GM12878 (cell line): Measurements from ENCODE around the gene DMD. TPM values are rescaled to one million over a fixed set of nuclear protein-coding genes. Genes with fewer than 3 reads are reported as not detected.

ENCODE experiments used
- ATAC-seq: fragments of 200-7000 bp; cut with Tn5 transposase; 3 replicates; pipeline ENCODE4 v1.9.1; 2020; ENCODE audit warnings: mild to moderate bottlenecking, moderate library complexity
- BruUV-seq: library from RNA; stranded (reverse); fragments of 400-500 nt; replicated peaks from 2 replicates; lab custom pipeline; 2021; lab: Mats Ljungman, UMichigan
- CTCF ChIA-PET: fragments of 300-600 bp; sonication (Branson Sonifier 250); formaldehyde crosslinking; extraction: SDS; loops from one replicate; lab custom pipeline; 2021; ENCODE audit warnings: inconsistent platforms; lab: Yijun Ruan, JAX
- POLR2A ChIA-PET: fragments of 350-600 bp; formaldehyde crosslinking; extraction: SDS; loops from one replicate; lab custom pipeline; 2021; ENCODE audit warnings: inconsistent platforms; lab: Charles Lee
- RAD21 ChIA-PET: fragments of 300-600 bp; sonication (Branson Sonifier 250); formaldehyde crosslinking; loops from one replicate; lab custom pipeline; 2023; ENCODE audit warnings: antibody characterized with exemption; ENCODE audit not compliant: unreplicated experiment; lab: Charles Lee
- SMC1A ChIA-PET: fragments of 300-600 bp; sonication (Branson Sonifier 250); formaldehyde crosslinking; loops from one replicate; lab custom pipeline; 2023; ENCODE audit not compliant: unreplicated experiment, uncharacterized antibody; lab: Charles Lee
- DNase-seq: peaks from one replicate; pipeline ENCODE4 v3.0.0-alpha.2; 2011; ENCODE audit warnings: low read depth, low spot score
- FAIRE-seq: peaks from 3 replicates; lab custom pipeline; 2011; peaks lifted over from hg19 to GRCh38; lab: Jason Lieb, UNC
- H2AFZ ChIP-seq: 2 replicates; pipeline ENCODE4 v1.6.0; 2011; ENCODE audit warnings: low read depth, low read length, control low read depth; ENCODE audit not compliant: control insufficient read depth
- H3K27ac ChIP-seq: 2 replicates; pipeline ENCODE4 v1.5.1; 2011; ENCODE audit warnings: control low read depth; ENCODE audit not compliant: control insufficient read depth, insufficient read depth
- H3K27me3 ChIP-seq, 2 experiments: replicated peaks in 1 of 2; 2 replicates each; pipeline versions ENCODE4 v1.6.0 to v1.6.1; 2011; ENCODE audit warnings: low read length in 1 of 2; ENCODE audit not compliant: control insufficient read depth in 2 of 2, insufficient read depth in 2 of 2
- H3K36me3 ChIP-seq, 2 experiments: 2 replicates each; pipeline ENCODE4 v1.5.1; 2011; ENCODE audit warnings: low read length in 1 of 2; ENCODE audit not compliant: control insufficient read depth in 2 of 2, insufficient read depth in 2 of 2
- H3K4me1 ChIP-seq: 2 replicates; pipeline ENCODE4 v1.6.1; 2011; ENCODE audit warnings: mild to moderate bottlenecking, low read length, moderate library complexity, mixed read lengths; ENCODE audit not compliant: control insufficient read depth, insufficient read depth
- H3K4me2 ChIP-seq: 2 replicates; pipeline ENCODE4 v1.6.0; 2011; ENCODE audit warnings: control low read depth; ENCODE audit not compliant: control insufficient read depth, insufficient read depth
- H3K4me3 ChIP-seq: fragments of 200-600 bp; sonication (generic); 2 replicates; pipeline ENCODE4 v1.5.1; 2016
- H3K79me2 ChIP-seq: 2 replicates; pipeline ENCODE4 v1.6.0; 2011; ENCODE audit warnings: low read length; ENCODE audit not compliant: control insufficient read depth, insufficient read depth
- H3K9ac ChIP-seq: 2 replicates; pipeline ENCODE4 v1.8.0; 2011; ENCODE audit warnings: low read length, control low read depth, mixed read lengths; ENCODE audit not compliant: control insufficient read depth, insufficient read depth
- H3K9me3 ChIP-seq: replicated peaks from 3 replicates; pipeline ENCODE4 v1.5.1; 2011; ENCODE audit warnings: mild to moderate bottlenecking, low read length; ENCODE audit not compliant: control insufficient read depth, insufficient read depth
- H4K20me1 ChIP-seq: 2 replicates; pipeline ENCODE4 v1.6.0; 2011; ENCODE audit not compliant: control insufficient read depth, insufficient read depth
- BMI1 ChIP-seq: fragments of 450-650 bp; IDR thresholded peaks from 2 replicates; pipeline ENCODE4 v1.6.1; 2016; ENCODE audit warnings: mild to moderate bottlenecking, moderate library complexity, borderline replicate concordance
- CBX5 ChIP-seq: sonication (generic); IDR thresholded peaks from 2 replicates; pipeline ENCODE4 v1.6.1; 2016; ENCODE audit warnings: low read depth, moderate library complexity, mild to moderate bottlenecking, inconsistent platforms
- CUX1 ChIP-seq: IDR thresholded peaks from 2 replicates; pipeline ENCODE4 v1.6.1; 2012; ENCODE audit warnings: improper control_type of control experiment, low read depth, low read length; ENCODE audit not compliant: insufficient replicate concordance
- HSF1 ChIP-seq: fragments of 150-350 bp; IDR thresholded peaks from 2 replicates; pipeline ENCODE4 v1.6.1; 2014; ENCODE audit warnings: mild to moderate bottlenecking, low read depth, low read length
- WGBS: methylation state at CpG from one replicate; pipeline ENCODE4 v1.1.6; 2016; ENCODE audit warnings: low lambda C conversion rate; ENCODE audit not compliant: insufficient replicate concordance, insufficient coverage; ENCODE audit errors: missing lambda C conversion rate; 5-methylcytosine and 5-hydroxymethylcytosine counted together
- in situ Hi-C: fragments of 300-500 bp; cut with MboI; formaldehyde crosslinking; loops from 9 replicates; pipeline ENCODE4 v1.14.3; 2018; ENCODE audit warnings: mixed read lengths
- intact Hi-C: fragments of 100-400 bp; cut with micrococcal nuclease; formaldehyde crosslinking; loops from one replicate; pipeline ENCODE4 v1.14.2; 2022; ENCODE audit not compliant: unreplicated experiment
- polyA plus RNA-seq, 11 experiments: library from polyadenylated mRNA; depleted of rRNA in 4 of 11; unstranded in 6 of 11; stranded (reverse) in 5 of 11; fragments of >200 nt; fragmentation: Nextera tagmentation in 4 of 11; fragmentation: Illumina TruSeq in 1 of 11; extraction: Ambion mirVana in 4 of 11; extraction: Trizol in 1 of 11; gene quantifications; 1 replicate in 1 of 11; 2 replicates in 10 of 11; pipeline versions ENCODE4 v1.2.1 to v1.2.3, GENCODE V29; 2011 to 2016; ENCODE audit warnings: inconsistent platforms in 2 of 11, missing spikeins in 2 of 11, low read depth in 1 of 11
- total RNA-seq, 4 experiments: library from RNA; depleted of rRNA in 3 of 4; stranded (reverse); fragments of >200 nt in 3 of 4; fragmentation: Illumina TruSeq in 1 of 4; extraction: Trizol in 1 of 4; gene quantifications; 2 replicates each; pipeline versions ENCODE4 v1.2.1 to v1.2.3, GENCODE V29; 2013 to 2021
- TF ChIP-seq, protein P1 (sequence below): fragments of 450-650 bp; IDR thresholded peaks from 2 replicates; pipeline ENCODE4 v1.6.1; 2016; ENCODE audit warnings: mild to moderate bottlenecking, moderate library complexity, borderline replicate concordance

The DMD gene
- total and polyA plus RNA-seq, 10 of the 15 experiments (the other 5 are each of a cell fraction or from before 2014, with no cell fraction given): 1.4 to 24.3 (median 4.3) TPM

DNA sequence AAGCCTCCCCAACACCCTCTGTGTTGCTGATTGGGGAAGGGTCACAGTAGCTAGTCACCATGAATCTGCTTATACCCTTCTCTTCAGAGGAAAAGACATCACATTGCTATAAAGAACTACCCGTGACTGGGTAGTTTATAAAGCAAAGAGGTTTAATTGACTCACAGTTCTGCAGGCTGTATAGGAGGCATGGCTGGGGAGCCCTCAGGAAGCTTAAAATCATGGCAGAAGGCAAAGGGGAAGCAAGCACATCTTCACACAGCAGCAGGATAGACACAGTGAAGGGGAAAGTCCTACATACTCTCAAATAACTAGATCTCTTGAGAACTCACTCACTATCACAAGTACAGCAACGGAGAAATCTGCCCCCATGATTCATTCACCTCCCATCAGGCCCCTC lies 1910.1 kb downstream of the DMD start (continued):
- no peak for TF ChIP-seq HSF1
- TF ChIP-seq, protein P1, sequence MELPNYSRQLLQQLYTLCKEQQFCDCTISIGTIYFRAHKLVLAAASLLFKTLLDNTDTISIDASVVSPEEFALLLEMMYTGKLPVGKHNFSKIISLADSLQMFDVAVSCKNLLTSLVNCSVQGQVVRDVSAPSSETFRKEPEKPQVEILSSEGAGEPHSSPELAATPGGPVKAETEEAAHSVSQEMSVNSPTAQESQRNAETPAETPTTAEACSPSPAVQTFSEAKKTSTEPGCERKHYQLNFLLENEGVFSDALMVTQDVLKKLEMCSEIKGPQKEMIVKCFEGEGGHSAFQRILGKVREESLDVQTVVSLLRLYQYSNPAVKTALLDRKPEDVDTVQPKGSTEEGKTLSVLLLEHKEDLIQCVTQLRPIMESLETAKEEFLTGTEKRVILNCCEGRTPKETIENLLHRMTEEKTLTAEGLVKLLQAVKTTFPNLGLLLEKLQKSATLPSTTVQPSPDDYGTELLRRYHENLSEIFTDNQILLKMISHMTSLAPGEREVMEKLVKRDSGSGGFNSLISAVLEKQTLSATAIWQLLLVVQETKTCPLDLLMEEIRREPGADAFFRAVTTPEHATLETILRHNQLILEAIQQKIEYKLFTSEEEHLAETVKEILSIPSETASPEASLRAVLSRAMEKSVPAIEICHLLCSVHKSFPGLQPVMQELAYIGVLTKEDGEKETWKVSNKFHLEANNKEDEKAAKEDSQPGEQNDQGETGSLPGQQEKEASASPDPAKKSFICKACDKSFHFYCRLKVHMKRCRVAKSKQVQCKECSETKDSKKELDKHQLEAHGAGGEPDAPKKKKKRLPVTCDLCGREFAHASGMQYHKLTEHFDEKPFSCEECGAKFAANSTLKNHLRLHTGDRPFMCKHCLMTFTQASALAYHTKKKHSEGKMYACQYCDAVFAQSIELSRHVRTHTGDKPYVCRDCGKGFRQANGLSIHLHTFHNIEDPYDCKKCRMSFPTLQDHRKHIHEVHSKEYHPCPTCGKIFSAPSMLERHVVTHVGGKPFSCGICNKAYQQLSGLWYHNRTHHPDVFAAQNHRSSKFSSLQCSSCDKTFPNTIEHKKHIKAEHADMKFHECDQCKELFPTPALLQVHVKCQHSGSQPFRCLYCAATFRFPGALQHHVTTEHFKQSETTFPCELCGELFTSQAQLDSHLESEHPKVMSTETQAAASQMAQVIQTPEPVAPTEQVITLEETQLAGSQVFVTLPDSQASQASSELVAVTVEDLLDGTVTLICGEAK: no peak

DNA sequence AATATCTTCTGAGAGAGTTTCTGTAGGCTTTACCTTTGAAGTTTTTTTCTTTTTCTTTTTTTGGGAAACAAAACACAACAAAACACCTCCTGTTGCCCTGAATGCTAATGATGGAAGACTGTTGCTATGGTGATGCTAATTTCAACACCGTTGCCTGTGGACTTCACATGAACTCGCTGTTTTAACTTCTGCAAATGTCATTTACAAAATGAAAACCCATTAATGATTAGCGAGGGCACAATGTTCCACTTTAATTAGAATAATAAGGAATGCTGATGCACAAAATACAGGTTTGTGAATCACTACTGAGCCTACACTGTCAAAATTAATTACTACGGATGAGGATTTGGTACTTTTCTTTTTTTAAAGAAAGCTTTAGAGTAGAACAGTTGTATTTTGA lies 1912.4 kb downstream of the DMD start:
- Histone ChIP-seq H3K4me1 (no peaks in the 10 kb centered on the region), H2AFZ (no peak overlapping the region), H4K20me1 (no peaks in the 10 kb centered on the region), H3K79me2 (no peaks in the 10 kb centered on the region), H3K9me3 (no peaks in the 10 kb centered on the region; the same call in 2 of the 3 replicates), H3K9ac (no peak overlapping the region), H3K4me2 (no peak overlapping the region), H3K27ac (no peak overlapping the region), H3K36me3 (no peaks in the 10 kb centered on the region), H3K4me3 (no peak overlapping the region), H3K27me3 (no peaks in the 10 kb centered on the region; a peak in 1 of 4 replicates)
- BruUV-seq: no TSS peak
- 15% methylated on average over 4 of the region's 4 CpGs for WGBS
- ChIA-PET CTCF (interaction anchor here (0.6 kb wide), 1 partner anchor 22 kb away, joined by 3 read pairs; no protein-coding TSS in a partner anchor), RAD21 (no interaction called here), SMC1A (interaction anchor here (0.7 to 1.3 kb wide), 3 partner anchors 10 to 305 kb away, joined by 3 read pairs; no protein-coding TSS in a partner anchor), POLR2A (no interaction called here)
- DNase-seq (no peak), FAIRE-seq (no peak), ATAC-seq (no peak)
- intact Hi-C loops: no loop called here
- in situ Hi-C loops: loop anchor here (5.0 kb wide), 1 partner anchor 262 kb away; no protein-coding TSS in a partner anchor
- no peak for TF ChIP-seq CBX5
- TF ChIP-seq CUX1: no peak
- 0 out of 2 replicates have a peak, but pooled peaks have one; percentile 21 for TF ChIP-seq BMI1
